ENCODE results near the gene OR10D3. TPM values are rescaled to one million over a fixed set of nuclear protein-coding genes. Genes with fewer than 3 reads are reported as not detected.

OR10D3 gene
- polyA plus RNA-seq (not detected in 3 replicates), polyA minus RNA-seq (0.48 TPM in 1 of 3 replicates, not detected in the others)
- not detected for polyA plus RNA-seq (2011; ENCODE audit: low read depth)
- polyA plus RNA-seq (2011; cell fraction: cytosol; rRNA removed), result not detected in 2 replicates
- polyA plus RNA-seq (2011; cell fraction: nucleus; rRNA removed), result not detected in 2 replicates
- not detected in 2 replicates for polyA plus RNA-seq (2012; ENCODE audit: low replicate concordance)
- not detected for polyA minus RNA-seq (2011; cell fraction: cytosol; rRNA and poly(A)+ RNA removed)
- polyA minus RNA-seq (2011; cell fraction: nucleus; rRNA and poly(A)+ RNA removed), result not detected in 2 replicates

GRCh38 chr11:124183068-124183467 is at the start of gene OR10D3:
Gene OR10D3 (plus strand): TSS chr11:124183345. CDS start chr11:124185270, 1,925 bp downstream.
- Histone ChIP-seq H3K27me3 (ENCODE audit: control insufficient read depth, extremely low read depth, insufficient read depth, low read length) (no peaks in the 10 kb centered on the region), H3K36me3 (ENCODE audit: control insufficient read depth in 2 of 2, extremely low read depth in 1 of 2, insufficient read depth in 2 of 2, low read length in 2 of 2) (no peaks in the 10 kb centered on the region), H3K4me2 (ENCODE audit: control insufficient read depth, extremely low read depth, insufficient read depth, low read depth, low read length) (no peak within 1 kb of the TSS), H3K9me3 (ENCODE audit: control insufficient read depth, low read depth, low read length) (no peaks in the 10 kb centered on the region), H3K4me3 (ENCODE audit: control insufficient read depth in 2 of 3, extremely low read depth in 1 of 3, insufficient read depth in 2 of 3, low read depth in 1 of 3, low read length in 3 of 3) (no peak within 1 kb of the TSS), H3K9me1 (ENCODE audit: control insufficient read depth, extremely low read depth, insufficient read depth, low read length) (no peaks in the 10 kb centered on the region), H3K27ac (ENCODE audit: control insufficient read depth, insufficient read depth, low read length) (no peak within 1 kb of the TSS), H3K79me2 (ENCODE audit: control insufficient read depth, insufficient read depth, low read length) (no peaks in the 10 kb centered on the region), H3K9ac (ENCODE audit: control insufficient read depth, extremely low read depth, insufficient read depth, low read length) (no peak within 1 kb of the TSS), H4K20me1 (ENCODE audit: control insufficient read depth, extremely low read depth, insufficient read depth, low read length) (no peaks in the 10 kb centered on the region), H2AFZ (ENCODE audit: control insufficient read depth, low read length) (no peak within 1 kb of the TSS), H3K4me1 (ENCODE audit: control insufficient read depth, extremely low read depth, insufficient read depth, low read length) (no peaks in the 10 kb centered on the region)
- no peak for DNase-seq (ENCODE audit: low read depth, low spot score)
- dilution Hi-C loops (cut with MboI; ENCODE audit: extremely low pct_ligation_motif_present, low sequenced_read_pairs), result no loop called here
- no peak for FAIRE-seq
- no peak for TF ChIP-seq CTCF (optimal IDR thresholded peaks at IDR 0.05 in 1 of 3, IDR thresholded peaks at IDR 0.05 in 1 of 3, conservative IDR thresholded peaks at IDR 0.05 in 1 of 3; ENCODE audit: extremely low read depth in 1 of 3, insufficient read depth in 2 of 3, low read length in 3 of 3)
- TF ChIP-seq EZH2 (IDR thresholded peaks at IDR 0.05; ENCODE audit: low read length), result no peak

GRCh38 chr11:124143034-124143433 is 40.1 kb upstream of the OR10D3 start:
- dilution Hi-C loops (cut with MboI; ENCODE audit: extremely low pct_ligation_motif_present, low sequenced_read_pairs), result no loop called here
- no peaks in the 10 kb centered on the region for H3K9me3 ChIP-seq (ENCODE audit: control insufficient read depth, low read depth, low read length)
- no peaks in the 10 kb centered on the region for H4K20me1 ChIP-seq (ENCODE audit: control insufficient read depth, extremely low read depth, insufficient read depth, low read length)
- H3K36me3 ChIP-seq (ENCODE audit: control insufficient read depth in 2 of 2, extremely low read depth in 1 of 2, insufficient read depth in 2 of 2, low read length in 2 of 2), result peaks cover 0 to 3% of the 10 kb centered on the region in 2 experiments
- no peaks in the 10 kb centered on the region for H3K79me2 ChIP-seq (ENCODE audit: control insufficient read depth, insufficient read depth, low read length)
- TF ChIP-seq CTCF (optimal IDR thresholded peaks at IDR 0.05 in 1 of 3, IDR thresholded peaks at IDR 0.05 in 1 of 3, conservative IDR thresholded peaks at IDR 0.05 in 1 of 3; ENCODE audit: extremely low read depth in 1 of 3, insufficient read depth in 2 of 3, low read length in 3 of 3), result no peak
- no peak for TF ChIP-seq EZH2 (IDR thresholded peaks at IDR 0.05; ENCODE audit: low read length)
- DNase-seq (ENCODE audit: low read depth, low spot score) (no peak), FAIRE-seq (no peak)
- H2AFZ ChIP-seq (ENCODE audit: control insufficient read depth, low read length), result no peak overlapping the region
- H3K4me2 ChIP-seq (ENCODE audit: control insufficient read depth, extremely low read depth, insufficient read depth, low read depth, low read length), result no peak overlapping the region
- no peaks in the 10 kb centered on the region for H3K27me3 ChIP-seq (ENCODE audit: control insufficient read depth, extremely low read depth, insufficient read depth, low read length)
- no peaks in the 10 kb centered on the region for H3K9me1 ChIP-seq (ENCODE audit: control insufficient read depth, extremely low read depth, insufficient read depth, low read length)
- H3K27ac ChIP-seq (ENCODE audit: control insufficient read depth, insufficient read depth, low read length), result no peak overlapping the region
- no peaks in the 10 kb centered on the region for H3K4me1 ChIP-seq (ENCODE audit: control insufficient read depth, extremely low read depth, insufficient read depth, low read length)
- H3K9ac ChIP-seq (ENCODE audit: control insufficient read depth, extremely low read depth, insufficient read depth, low read length), result no peak overlapping the region
- no peak overlapping the region for H3K4me3 ChIP-seq (ENCODE audit: control insufficient read depth in 2 of 3, extremely low read depth in 1 of 3, insufficient read depth in 2 of 3, low read depth in 1 of 3, low read length in 3 of 3)

Measured in keratinocyte (primary cell).